HFFc6 (cell line): Measurements from ENCODE around the gene STRIP2. TPM values are rescaled to one million over a fixed set of nuclear protein-coding genes. Genes with fewer than 3 reads are reported as not detected.

ENCODE experiments used
- DNase-seq: peaks from one replicate; pipeline ENCODE4 v3.0.0-alpha.2; 2018
- H3K27ac Mint-ChIP-seq: 2 replicates; pipeline ENCODE4 v1.8.0; 2020; ENCODE audit warnings: mild to moderate bottlenecking, mixed read lengths
- H3K27me3 Mint-ChIP-seq: 2 replicates; pipeline ENCODE4 v1.8.0; 2021; ENCODE audit warnings: mild to moderate bottlenecking, moderate library complexity, mixed read lengths; ENCODE audit not compliant: insufficient read depth
- H3K36me3 Mint-ChIP-seq: 2 replicates; pipeline ENCODE4 v1.8.0; 2021; ENCODE audit warnings: low read depth, mixed read lengths
- H3K4me1 Mint-ChIP-seq: 2 replicates; pipeline ENCODE4 v1.8.0; 2020; ENCODE audit warnings: low read depth, mixed read lengths
- H3K4me3 Mint-ChIP-seq: 2 replicates; pipeline ENCODE4 v1.8.0; 2020; ENCODE audit warnings: mild to moderate bottlenecking, moderate library complexity, mixed read lengths
- H3K9me3 Mint-ChIP-seq: 2 replicates; pipeline ENCODE4 v1.8.0; 2020; ENCODE audit warnings: mild to moderate bottlenecking, mixed read lengths
- CTCF ChIP-seq: fragments of 200-600 bp; sonication (generic); IDR thresholded peaks from 2 replicates; pipeline ENCODE4 v1.5.0; 2021; ENCODE audit warnings: antibody characterized with exemption, mild to moderate bottlenecking
- total RNA-seq, 6 experiments: library from RNA; stranded (reverse); fragmentation: NEBNext Ultra II Directional; extraction: Animal tissue kit (Norgen Biotek cat#: 25700); gene quantifications; 2 replicates in 1 of 6; 3 replicates in 5 of 6; pipeline ENCODE4 v1.2.3, GENCODE V29; 2021

STRIP2 gene
- total RNA-seq, 6 experiments from 2014 or later: 1.4 to 3.3 (median 2.2) TPM

GRCh38 chr7:129426482-129426881 is 7.8 kb upstream of the STRIP2 start:
- peaks cover 6% of the 10 kb centered on the region; the same call in 1 of the 2 replicates for H3K36me3 Mint-ChIP-seq
- no peak overlapping the region for H3K4me3 Mint-ChIP-seq
- no peak for DNase-seq
- H3K27me3 Mint-ChIP-seq: peaks cover 3% of the 10 kb centered on the region; the same call in 1 of the 2 replicates
- no peaks in the 10 kb centered on the region for H3K9me3 Mint-ChIP-seq
- no peak overlapping the region for H3K27ac Mint-ChIP-seq
- TF ChIP-seq CTCF: no peak
- H3K4me1 Mint-ChIP-seq: peaks cover 7% of the 10 kb centered on the region; the same call in 1 of the 2 replicates

- peaks cover 13% of the 10 kb centered on the region for H3K4me1 Mint-ChIP-seq
- no peak overlapping the region for H3K27ac Mint-ChIP-seq
- peaks cover 3% of the 10 kb centered on the region; the same call in 1 of the 2 replicates for H3K27me3 Mint-ChIP-seq
- no peaks in the 10 kb centered on the region for H3K9me3 Mint-ChIP-seq
- no peak for TF ChIP-seq CTCF
- H3K4me3 Mint-ChIP-seq: no peak overlapping the region
- no peak for DNase-seq
- peaks cover 6% of the 10 kb centered on the region; the same call in 1 of the 2 replicates for H3K36me3 Mint-ChIP-seq
Measured at GRCh38 chr7:129427526-129428045, 6.6 kb upstream of the STRIP2 start.

- no peaks in the 10 kb centered on the region for H3K9me3 Mint-ChIP-seq
- peaks cover 6% of the 10 kb centered on the region; the same call in 1 of the 2 replicates for H3K36me3 Mint-ChIP-seq
- TF ChIP-seq CTCF: no peak
- peaks cover 6% of the 10 kb centered on the region for H3K27me3 Mint-ChIP-seq
- peaks cover 24% of the 10 kb centered on the region for H3K4me1 Mint-ChIP-seq
- no peak overlapping the region for H3K27ac Mint-ChIP-seq
- H3K4me3 Mint-ChIP-seq: no peak overlapping the region
- DNase-seq: no peak
Measured at GRCh38 chr7:129431911-129432643, 2.2 kb upstream of the STRIP2 start.

GRCh38 chr7:129434675-129435318 is 565 bp downstream of the STRIP2 start:
- DNase-seq: no peak
- Mint-ChIP-seq H3K27me3 (peaks cover 3% of the 10 kb centered on the region), H3K4me1 (peaks cover 41% of the 10 kb centered on the region), H3K4me3 (peak overlapping the region; percentile 94), H3K36me3 (no peaks in the 10 kb centered on the region), H3K27ac (no peak overlapping the region), H3K9me3 (no peaks in the 10 kb centered on the region)
- no peak for TF ChIP-seq CTCF

GRCh38 chr7:129435414-129435829 is 1.2 kb downstream of the STRIP2 start:
- DNase-seq: no peak
- no peak for TF ChIP-seq CTCF
- peak overlapping the region; percentile 94 for H3K4me3 Mint-ChIP-seq
- H3K27me3 Mint-ChIP-seq: peaks cover 3% of the 10 kb centered on the region
- H3K27ac Mint-ChIP-seq: no peak overlapping the region
- H3K36me3 Mint-ChIP-seq: no peaks in the 10 kb centered on the region; the same call in 1 of the 2 replicates
- H3K9me3 Mint-ChIP-seq: no peaks in the 10 kb centered on the region
- H3K4me1 Mint-ChIP-seq: peaks cover 47% of the 10 kb centered on the region
